ENCODE measurements around the gene GPR143.

DNA sequence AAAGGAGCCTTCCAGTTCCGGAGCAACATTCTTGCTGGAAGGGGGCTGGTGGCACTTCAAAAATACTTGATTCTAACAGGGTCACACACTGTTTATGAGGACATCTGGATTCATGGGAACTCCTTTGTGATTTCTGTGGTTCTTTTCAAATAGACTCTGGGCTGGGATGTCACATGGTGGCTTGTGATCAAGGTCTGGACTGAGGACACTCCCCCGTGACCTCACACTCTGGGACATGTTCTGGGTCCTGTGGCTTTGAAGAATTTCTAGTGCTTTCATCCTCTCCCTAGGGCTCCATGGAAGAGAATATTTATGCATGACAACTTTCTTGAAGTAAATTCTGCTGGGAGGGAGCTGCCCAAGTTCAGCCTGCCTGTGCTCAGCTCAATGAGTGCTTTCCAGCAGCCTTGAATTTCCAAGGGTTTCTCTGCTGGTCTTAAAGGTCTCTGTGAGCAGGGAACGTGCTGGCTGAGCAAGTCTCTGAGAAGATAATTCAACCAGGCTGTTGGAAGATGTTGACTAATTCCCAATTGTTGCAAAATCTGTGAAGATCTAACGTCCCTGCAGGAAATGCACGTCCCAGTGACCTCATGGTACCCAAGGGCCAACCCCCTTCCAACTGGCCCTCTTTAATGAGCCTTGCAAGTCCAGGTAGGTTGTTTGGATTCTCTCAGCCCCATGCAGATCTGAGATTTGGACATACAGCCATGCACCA, 36.3 kb downstream of the GPR143 start:
- TF ChIP-seq, protein P1, sequence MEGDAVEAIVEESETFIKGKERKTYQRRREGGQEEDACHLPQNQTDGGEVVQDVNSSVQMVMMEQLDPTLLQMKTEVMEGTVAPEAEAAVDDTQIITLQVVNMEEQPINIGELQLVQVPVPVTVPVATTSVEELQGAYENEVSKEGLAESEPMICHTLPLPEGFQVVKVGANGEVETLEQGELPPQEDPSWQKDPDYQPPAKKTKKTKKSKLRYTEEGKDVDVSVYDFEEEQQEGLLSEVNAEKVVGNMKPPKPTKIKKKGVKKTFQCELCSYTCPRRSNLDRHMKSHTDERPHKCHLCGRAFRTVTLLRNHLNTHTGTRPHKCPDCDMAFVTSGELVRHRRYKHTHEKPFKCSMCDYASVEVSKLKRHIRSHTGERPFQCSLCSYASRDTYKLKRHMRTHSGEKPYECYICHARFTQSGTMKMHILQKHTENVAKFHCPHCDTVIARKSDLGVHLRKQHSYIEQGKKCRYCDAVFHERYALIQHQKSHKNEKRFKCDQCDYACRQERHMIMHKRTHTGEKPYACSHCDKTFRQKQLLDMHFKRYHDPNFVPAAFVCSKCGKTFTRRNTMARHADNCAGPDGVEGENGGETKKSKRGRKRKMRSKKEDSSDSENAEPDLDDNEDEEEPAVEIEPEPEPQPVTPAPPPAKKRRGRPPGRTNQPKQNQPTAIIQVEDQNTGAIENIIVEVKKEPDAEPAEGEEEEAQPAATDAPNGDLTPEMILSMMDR (IDR thresholded peaks at IDR 0.05), result no peak
- TF ChIP-seq POLR2AphosphoS5 (IDR thresholded peaks at IDR 0.05), result no peak

All from prostate gland (tissue), 2 donors.